A673 (cell line): ENCODE results near the gene ZYG11B. TPM values are rescaled to one million over a fixed set of nuclear protein-coding genes. Genes with fewer than 3 reads are reported as not detected.
A peak's percentile ranks its signal among the peaks of the same experiment; 100 is the strongest.

Experiments
- BruUV-seq: library from RNA; stranded (reverse); fragments of 400-500 nt; replicated peaks from 2 replicates; lab custom pipeline; 2021; lab: Mats Ljungman, UMichigan
- CTCF ChIA-PET: fragments of 300-600 bp; sonication (Branson Sonifier 250); formaldehyde crosslinking; loops from one replicate; lab custom pipeline; 2022; ENCODE audit warnings: antibody characterized with exemption; lab: Charles Lee
- POLR2A ChIA-PET: fragments of 300-600 bp; sonication (Branson Sonifier 250); formaldehyde crosslinking; loops from one replicate; lab custom pipeline; 2022; ENCODE audit warnings: antibody characterized with exemption; ENCODE audit not compliant: low non-redundant PET; lab: Charles Lee
- DNase-seq: peaks from one replicate; pipeline ENCODE4 v3.0.0-alpha.2; 2015; ENCODE audit warnings: low spot score
- H3K27ac ChIP-seq: fragments of 200-600 bp; sonication (generic); 2 replicates; pipeline ENCODE4 v1.5.1; 2016; ENCODE audit warnings: mixed run types, low read depth, mild to moderate bottlenecking, mixed read lengths, antibody characterized with exemption, low read length; ENCODE audit not compliant: poor library complexity, severe bottlenecking
- H3K27me3 ChIP-seq: fragments of 200-600 bp; sonication (generic); replicated peaks from 2 replicates; pipeline ENCODE4 v1.6.1; 2017; ENCODE audit warnings: mixed run types, low read depth, mild to moderate bottlenecking, mixed read lengths, antibody characterized with exemption, low read length; ENCODE audit not compliant: insufficient read depth, poor library complexity
- H3K36me3 ChIP-seq: fragments of 200-600 bp; sonication (generic); 2 replicates; pipeline ENCODE4 v1.6.1; 2016; ENCODE audit warnings: mixed run types, mild to moderate bottlenecking, mixed read lengths, antibody characterized with exemption, low read length; ENCODE audit not compliant: insufficient read depth, poor library complexity, severe bottlenecking
- H3K4me1 ChIP-seq: fragments of 200-600 bp; sonication (generic); 2 replicates; pipeline ENCODE4 v1.6.1; 2017; ENCODE audit warnings: mixed run types, mild to moderate bottlenecking, mixed read lengths, antibody characterized with exemption, low read length; ENCODE audit not compliant: insufficient read depth, poor library complexity, severe bottlenecking
- H3K4me3 ChIP-seq: fragments of 200-600 bp; sonication (generic); 2 replicates; pipeline ENCODE4 v1.5.1; 2016; ENCODE audit warnings: low read depth, mixed run types, mild to moderate bottlenecking, mixed read lengths, low read length; ENCODE audit not compliant: poor library complexity, severe bottlenecking
- H3K9me3 ChIP-seq: fragments of 200-600 bp; sonication (generic); 2 replicates; pipeline ENCODE4 v1.6.1; 2016; ENCODE audit warnings: mixed run types, low read depth, mild to moderate bottlenecking, mixed read lengths, antibody characterized with exemption, low read length; ENCODE audit not compliant: poor library complexity, severe bottlenecking
- EZH2 ChIP-seq: fragments of 200-600 bp; sonication (generic); IDR thresholded peaks from 2 replicates; pipeline ENCODE4 v1.6.1; 2017; ENCODE audit warnings: borderline replicate concordance, low read depth, mild to moderate bottlenecking, mixed read lengths, antibody characterized with exemption, low read length; ENCODE audit not compliant: poor library complexity, severe bottlenecking
- intact Hi-C: fragments of 100-400 bp; cut with micrococcal nuclease; formaldehyde crosslinking; loops from one replicate; pipeline ENCODE4 v1.10.0; 2022; ENCODE audit not compliant: unreplicated experiment
- total RNA-seq: library from RNA; stranded (reverse); gene quantifications from 2 replicates; pipeline ENCODE4 v1.2.3, GENCODE V29; 2021
- TF ChIP-seq, protein P1 (sequence below): fragments of 300-800, 200-600 bp; sonication (generic); conservative IDR thresholded peaks from 2 replicates; pipeline ENCODE4 v1.5.1; 2017; ENCODE audit warnings: low read depth, mild to moderate bottlenecking, antibody characterized with exemption, low read length, moderate library complexity, mixed read lengths

Gene ZYG11B
- total RNA-seq, 1 experiment from 2014 or later = 23.1 TPM

DNA sequence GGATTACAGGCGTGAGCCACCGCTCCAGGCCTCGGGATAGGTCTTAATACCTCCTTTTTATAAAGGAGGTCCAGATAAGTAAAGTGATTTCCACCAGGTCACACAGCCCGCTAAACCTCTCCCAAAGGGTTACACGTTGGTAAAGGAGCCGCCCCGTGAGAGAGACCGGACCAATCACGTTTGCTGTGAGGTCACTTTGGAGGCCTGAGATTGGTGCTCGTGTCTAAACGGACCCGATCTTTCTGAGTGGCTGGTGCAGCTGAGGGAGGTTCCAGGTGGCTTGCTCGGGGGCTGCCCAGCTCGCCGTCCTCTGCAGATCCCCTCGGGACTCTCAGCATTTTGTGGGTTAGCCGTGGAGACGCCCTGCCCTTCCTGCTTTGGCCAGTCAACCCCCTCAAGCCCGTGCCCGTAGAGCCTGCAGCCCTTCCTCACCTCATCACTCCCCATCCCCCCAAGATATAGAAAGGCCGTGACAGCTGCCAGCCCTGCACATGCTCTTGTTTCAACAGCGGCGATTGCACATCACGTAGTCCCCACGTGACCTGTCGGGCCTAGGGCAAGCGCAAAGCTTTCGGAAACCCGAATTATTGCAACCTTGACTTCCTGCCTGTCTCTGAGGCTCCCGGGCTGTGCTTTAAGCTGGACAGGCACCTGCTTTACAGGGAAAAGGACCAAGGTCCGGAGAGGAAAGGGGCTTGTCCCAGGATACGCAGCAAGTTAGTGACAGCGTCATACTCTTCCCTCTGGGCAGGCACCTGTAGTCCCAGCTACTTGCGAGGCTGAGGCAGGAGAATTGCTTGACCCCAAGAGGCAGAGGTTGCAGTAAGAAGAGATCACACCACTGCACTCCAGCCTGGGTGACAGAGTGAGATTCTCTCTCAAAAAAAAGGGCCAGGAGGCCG, 23.1 kb upstream of the ZYG11B start:
- Histone ChIP-seq H3K36me3 (no peaks in the 10 kb centered on the region), H3K4me1 (peaks cover 4% of the 10 kb centered on the region), H3K4me3 (peak overlapping the region; percentile 33), H3K27ac (no peak overlapping the region), H3K27me3 (no peaks in the 10 kb centered on the region), H3K9me3 (no peaks in the 10 kb centered on the region)
- no peak for TF ChIP-seq EZH2
- TF ChIP-seq, protein P1, sequence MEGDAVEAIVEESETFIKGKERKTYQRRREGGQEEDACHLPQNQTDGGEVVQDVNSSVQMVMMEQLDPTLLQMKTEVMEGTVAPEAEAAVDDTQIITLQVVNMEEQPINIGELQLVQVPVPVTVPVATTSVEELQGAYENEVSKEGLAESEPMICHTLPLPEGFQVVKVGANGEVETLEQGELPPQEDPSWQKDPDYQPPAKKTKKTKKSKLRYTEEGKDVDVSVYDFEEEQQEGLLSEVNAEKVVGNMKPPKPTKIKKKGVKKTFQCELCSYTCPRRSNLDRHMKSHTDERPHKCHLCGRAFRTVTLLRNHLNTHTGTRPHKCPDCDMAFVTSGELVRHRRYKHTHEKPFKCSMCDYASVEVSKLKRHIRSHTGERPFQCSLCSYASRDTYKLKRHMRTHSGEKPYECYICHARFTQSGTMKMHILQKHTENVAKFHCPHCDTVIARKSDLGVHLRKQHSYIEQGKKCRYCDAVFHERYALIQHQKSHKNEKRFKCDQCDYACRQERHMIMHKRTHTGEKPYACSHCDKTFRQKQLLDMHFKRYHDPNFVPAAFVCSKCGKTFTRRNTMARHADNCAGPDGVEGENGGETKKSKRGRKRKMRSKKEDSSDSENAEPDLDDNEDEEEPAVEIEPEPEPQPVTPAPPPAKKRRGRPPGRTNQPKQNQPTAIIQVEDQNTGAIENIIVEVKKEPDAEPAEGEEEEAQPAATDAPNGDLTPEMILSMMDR = no peak
- ChIA-PET CTCF (interaction anchor here (0.5 kb wide), 1 partner anchor 10 kb away, joined by 6 read pairs; no protein-coding TSS in a partner anchor), POLR2A (no interaction called here)
- no TSS peak for BruUV-seq
- intact Hi-C loops = loop anchor here (5.0 to 10.0 kb wide), 2 partner anchors 272 to 484 kb away; no protein-coding TSS in a partner anchor
- peak; percentile 78 for DNase-seq

DNA sequence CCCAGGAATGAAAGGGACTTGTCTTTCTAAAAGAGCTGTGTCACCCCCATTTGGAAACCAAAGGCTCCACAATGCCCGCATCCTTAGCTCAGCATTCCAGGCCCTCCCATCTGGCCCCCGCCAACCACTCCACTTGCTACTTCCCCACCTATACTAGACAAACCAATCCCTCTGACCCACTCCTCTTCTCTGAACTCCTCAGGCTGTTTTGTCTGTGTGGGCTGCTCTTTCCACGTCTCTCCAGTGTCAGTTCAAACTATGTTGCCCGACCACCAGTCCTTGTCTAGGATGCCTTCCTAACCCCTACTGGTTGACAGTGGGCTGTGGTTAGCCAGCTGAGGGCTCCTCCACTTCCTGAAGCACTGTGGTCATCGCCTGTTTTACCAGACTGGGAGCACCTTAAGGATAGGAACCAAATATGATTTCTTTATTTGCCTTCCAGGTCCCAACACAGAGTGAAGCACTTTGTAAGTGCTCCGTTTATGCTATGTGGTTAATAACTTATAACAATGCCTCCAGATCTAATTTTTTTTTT, 20.1 kb upstream of the ZYG11B start:
- H3K9me3 ChIP-seq = no peaks in the 10 kb centered on the region
- TF ChIP-seq, protein P1 = no peak
- no peak for TF ChIP-seq EZH2
- CTCF ChIA-PET = no interaction called here
- H3K36me3 ChIP-seq = no peaks in the 10 kb centered on the region
- intact Hi-C loops = loop anchor here (10.0 kb wide), 1 partner anchor 269 kb away; no protein-coding TSS in a partner anchor
- BruUV-seq = no TSS peak
- POLR2A ChIA-PET = no interaction called here
- no peak for DNase-seq
- no peaks in the 10 kb centered on the region for H3K27me3 ChIP-seq
- no peak overlapping the region for H3K27ac ChIP-seq
- no peak overlapping the region for H3K4me3 ChIP-seq
- no peaks in the 10 kb centered on the region for H3K4me1 ChIP-seq

DNA sequence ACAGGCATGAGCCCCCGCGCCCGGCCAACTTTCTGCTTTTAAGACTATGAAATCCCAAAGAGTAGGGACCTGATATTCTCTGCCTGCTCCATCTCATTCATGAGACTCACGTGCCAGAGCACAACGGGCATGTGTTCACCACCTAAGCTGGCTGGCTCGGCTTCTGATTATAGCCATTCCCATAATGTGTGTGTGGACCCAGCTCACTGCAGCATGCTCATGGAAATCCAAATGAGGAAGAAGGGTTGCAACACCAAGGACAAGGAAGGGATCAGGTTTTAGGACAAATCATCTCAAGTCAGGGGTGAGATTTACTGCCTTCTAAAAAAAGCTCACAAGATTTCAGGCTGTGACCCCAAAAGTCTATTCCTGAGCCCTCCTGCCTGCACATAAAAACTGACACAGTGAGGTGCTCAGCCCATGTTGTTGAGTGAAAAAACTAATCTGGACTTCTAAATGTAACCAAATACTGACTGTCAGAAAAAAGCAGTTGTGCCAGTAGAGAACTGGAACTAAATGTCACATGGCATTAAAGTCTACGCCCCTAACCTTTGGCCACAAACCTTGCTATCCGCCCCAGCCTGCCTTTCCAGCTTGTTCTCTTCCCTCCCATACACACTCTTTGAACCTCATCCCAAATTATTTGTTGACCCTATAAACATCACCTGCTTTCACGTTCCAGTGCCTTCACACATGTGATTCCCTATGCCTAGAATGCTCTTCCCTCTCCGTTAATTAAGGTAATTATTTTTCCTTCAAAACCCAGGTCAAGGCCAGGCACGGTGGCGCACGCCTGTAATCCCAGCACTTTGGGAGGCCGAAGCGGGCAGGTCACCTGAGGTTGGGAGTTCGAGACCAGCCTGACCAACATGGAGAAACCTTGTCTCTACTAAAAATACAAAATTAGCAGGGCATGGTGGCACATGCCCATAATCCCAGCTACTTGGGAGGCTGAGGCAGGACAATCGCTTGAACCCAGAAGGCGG, 19.0 kb upstream of the ZYG11B start:
- no peak for DNase-seq
- H3K9me3 ChIP-seq = no peaks in the 10 kb centered on the region
- H3K4me3 ChIP-seq = no peak overlapping the region
- H3K27ac ChIP-seq = no peak overlapping the region
- CTCF ChIA-PET = no interaction called here
- intact Hi-C loops = loop anchor here (10.0 kb wide), 1 partner anchor 268 kb away; no protein-coding TSS in a partner anchor
- H3K27me3 ChIP-seq = no peaks in the 10 kb centered on the region
- no TSS peak for BruUV-seq
- TF ChIP-seq EZH2 = no peak
- TF ChIP-seq, protein P1 = no peak
- POLR2A ChIA-PET = no interaction called here
- no peaks in the 10 kb centered on the region for H3K4me1 ChIP-seq
- no peaks in the 10 kb centered on the region for H3K36me3 ChIP-seq
